ENCODE measurements around the gene PRAMEF5. TPM values are rescaled to one million over a fixed set of nuclear protein-coding genes. Genes with fewer than 3 reads are reported as not detected.
"Not testable (repeated sequence)": the region's sequence is repeated elsewhere in the genome, so short reads cannot be mapped to it uniquely, and the experiment has no call there.

The PRAMEF5 gene
- total and polyA plus RNA-seq, 2 donors (not counting 1 experiment from before 2014, with no cell fraction given) = not detected

GRCh38 chr1:13289030-13289429 lies 35.0 kb downstream of the PRAMEF5 start:
- H3K4me2 ChIP-seq (ENCODE audit: extremely low read depth, insufficient read depth, low read length); H3K27ac ChIP-seq (ENCODE audit: insufficient read depth, low read length); H3K36me3 ChIP-seq (ENCODE audit: control insufficient read depth, insufficient read depth, low read length); H3K27me3 ChIP-seq (ENCODE audit: control insufficient read depth, insufficient read depth, low read length); H3K4me3 ChIP-seq (replicated peaks in 1 of 4; ENCODE audit: control extremely low read depth in 1 of 4, insufficient read depth in 1 of 4, low read depth in 3 of 4, low read length in 4 of 4); H2AFZ ChIP-seq (ENCODE audit: low read length); H3K4me1 ChIP-seq (ENCODE audit: control insufficient read depth, extremely low read depth, insufficient read depth, low read length); DNase-seq (ENCODE audit: low read depth in 2 of 2); H3K9ac ChIP-seq (ENCODE audit: insufficient read depth, low read length); H3K9me3 ChIP-seq (ENCODE audit: control insufficient read depth, insufficient read depth, low read depth, low read length); H3K79me2 ChIP-seq (ENCODE audit: control insufficient read depth, insufficient read depth, low read length); H4K20me1 ChIP-seq (ENCODE audit: control insufficient read depth, extremely low read depth, insufficient read depth, low read length): not testable (repeated sequence)

- H2AFZ ChIP-seq (ENCODE audit: low read length); DNase-seq (ENCODE audit: low read depth in 2 of 2); H3K36me3 ChIP-seq (ENCODE audit: control insufficient read depth, insufficient read depth, low read length); H3K79me2 ChIP-seq (ENCODE audit: control insufficient read depth, insufficient read depth, low read length); H3K4me3 ChIP-seq (replicated peaks in 1 of 4; ENCODE audit: control extremely low read depth in 1 of 4, insufficient read depth in 1 of 4, low read depth in 3 of 4, low read length in 4 of 4); H3K9ac ChIP-seq (ENCODE audit: insufficient read depth, low read length); H3K27me3 ChIP-seq (ENCODE audit: control insufficient read depth, insufficient read depth, low read length); H3K27ac ChIP-seq (ENCODE audit: insufficient read depth, low read length); H3K4me1 ChIP-seq (ENCODE audit: control insufficient read depth, extremely low read depth, insufficient read depth, low read length); H3K4me2 ChIP-seq (ENCODE audit: extremely low read depth, insufficient read depth, low read length); H3K9me3 ChIP-seq (ENCODE audit: control insufficient read depth, insufficient read depth, low read depth, low read length); H4K20me1 ChIP-seq (ENCODE audit: control insufficient read depth, extremely low read depth, insufficient read depth, low read length): not testable (repeated sequence)
Measured at GRCh38 chr1:13297216-13297931, 43.4 kb downstream of the PRAMEF5 start.

GRCh38 chr1:13298699-13299098 lies 44.7 kb downstream of the PRAMEF5 start:
- H3K9me3 ChIP-seq (ENCODE audit: control insufficient read depth, insufficient read depth, low read depth, low read length); H3K4me3 ChIP-seq (replicated peaks in 1 of 4; ENCODE audit: control extremely low read depth in 1 of 4, insufficient read depth in 1 of 4, low read depth in 3 of 4, low read length in 4 of 4); DNase-seq (ENCODE audit: low read depth in 2 of 2); H3K4me1 ChIP-seq (ENCODE audit: control insufficient read depth, extremely low read depth, insufficient read depth, low read length); H3K27me3 ChIP-seq (ENCODE audit: control insufficient read depth, insufficient read depth, low read length); H3K79me2 ChIP-seq (ENCODE audit: control insufficient read depth, insufficient read depth, low read length); H3K27ac ChIP-seq (ENCODE audit: insufficient read depth, low read length); H2AFZ ChIP-seq (ENCODE audit: low read length); H4K20me1 ChIP-seq (ENCODE audit: control insufficient read depth, extremely low read depth, insufficient read depth, low read length); H3K9ac ChIP-seq (ENCODE audit: insufficient read depth, low read length); H3K36me3 ChIP-seq (ENCODE audit: control insufficient read depth, insufficient read depth, low read length); H3K4me2 ChIP-seq (ENCODE audit: extremely low read depth, insufficient read depth, low read length): not testable (repeated sequence)

- not testable (repeated sequence) for H2AFZ ChIP-seq (ENCODE audit: low read length); H3K4me2 ChIP-seq (ENCODE audit: extremely low read depth, insufficient read depth, low read length); DNase-seq (ENCODE audit: low read depth in 2 of 2); H3K27ac ChIP-seq (ENCODE audit: insufficient read depth, low read length); H3K27me3 ChIP-seq (ENCODE audit: control insufficient read depth, insufficient read depth, low read length); H3K9me3 ChIP-seq (ENCODE audit: control insufficient read depth, insufficient read depth, low read depth, low read length); H3K79me2 ChIP-seq (ENCODE audit: control insufficient read depth, insufficient read depth, low read length); H3K4me3 ChIP-seq (replicated peaks in 1 of 4; ENCODE audit: control extremely low read depth in 1 of 4, insufficient read depth in 1 of 4, low read depth in 3 of 4, low read length in 4 of 4); H4K20me1 ChIP-seq (ENCODE audit: control insufficient read depth, extremely low read depth, insufficient read depth, low read length); H3K9ac ChIP-seq (ENCODE audit: insufficient read depth, low read length); H3K36me3 ChIP-seq (ENCODE audit: control insufficient read depth, insufficient read depth, low read length); H3K4me1 ChIP-seq (ENCODE audit: control insufficient read depth, extremely low read depth, insufficient read depth, low read length)
Measured at GRCh38 chr1:13302197-13302596, 48.2 kb downstream of the PRAMEF5 start.

- not testable (repeated sequence) for H3K4me1 ChIP-seq (ENCODE audit: control insufficient read depth, extremely low read depth, insufficient read depth, low read length); H2AFZ ChIP-seq (ENCODE audit: low read length); H4K20me1 ChIP-seq (ENCODE audit: control insufficient read depth, extremely low read depth, insufficient read depth, low read length); H3K9me3 ChIP-seq (ENCODE audit: control insufficient read depth, insufficient read depth, low read depth, low read length); H3K9ac ChIP-seq (ENCODE audit: insufficient read depth, low read length); H3K36me3 ChIP-seq (ENCODE audit: control insufficient read depth, insufficient read depth, low read length); H3K4me2 ChIP-seq (ENCODE audit: extremely low read depth, insufficient read depth, low read length); H3K79me2 ChIP-seq (ENCODE audit: control insufficient read depth, insufficient read depth, low read length); H3K27me3 ChIP-seq (ENCODE audit: control insufficient read depth, insufficient read depth, low read length); H3K4me3 ChIP-seq (replicated peaks in 1 of 4; ENCODE audit: control extremely low read depth in 1 of 4, insufficient read depth in 1 of 4, low read depth in 3 of 4, low read length in 4 of 4); DNase-seq (ENCODE audit: low read depth in 2 of 2); H3K27ac ChIP-seq (ENCODE audit: insufficient read depth, low read length)
Measured at GRCh38 chr1:13303239-13303638, 49.2 kb downstream of the PRAMEF5 start, which contains the start of gene PRAMEF33. PRAMEF33 (plus strand) TSS chr1:13303539; CDS start chr1:13305955, 2,416 bp downstream.

Other genes with a start within 250 kb of the PRAMEF5 start
- not detected in 2 replicates for gene PRAMEF27, start 197.6 kb upstream of the PRAMEF5 start, total RNA-seq
- gene PRAMEF27, start 197.6 kb upstream of the PRAMEF5 start, polyA plus RNA-seq = not detected in 2 replicates
- gene HNRNPCL3, start 193.4 kb upstream of the PRAMEF5 start, total RNA-seq = not detected in 2 replicates
- not detected in 2 replicates for gene HNRNPCL3, start 193.4 kb upstream of the PRAMEF5 start, polyA plus RNA-seq
- gene PRAMEF25, start 183.4 kb upstream of the PRAMEF5 start, total RNA-seq = not detected in 2 replicates
- not detected in 2 replicates for gene PRAMEF25, start 183.4 kb upstream of the PRAMEF5 start, polyA plus RNA-seq
- gene HNRNPCL2, start 137.3 kb upstream of the PRAMEF5 start, total RNA-seq = not detected in 2 replicates
- not detected in 2 replicates for gene HNRNPCL2, start 137.3 kb upstream of the PRAMEF5 start, polyA plus RNA-seq
- not detected in 2 replicates for gene PRAMEF26, start 98.2 kb upstream of the PRAMEF5 start, total RNA-seq
- not detected in 2 replicates for gene PRAMEF26, start 98.2 kb upstream of the PRAMEF5 start, polyA plus RNA-seq
- not detected in 2 replicates for gene HNRNPCL4, start 88.6 kb upstream of the PRAMEF5 start, total RNA-seq
- gene HNRNPCL4, start 88.6 kb upstream of the PRAMEF5 start, polyA plus RNA-seq = not detected in 2 replicates
- gene PRAMEF9, start 82.3 kb upstream of the PRAMEF5 start, total RNA-seq = not detected in 2 replicates
- gene PRAMEF9, start 82.3 kb upstream of the PRAMEF5 start, polyA plus RNA-seq = not detected in 2 replicates
- gene PRAMEF13, start 52.8 kb upstream of the PRAMEF5 start, total RNA-seq = not detected in 2 replicates
- not detected in 2 replicates for gene PRAMEF13, start 52.8 kb upstream of the PRAMEF5 start, polyA plus RNA-seq
- gene PRAMEF18, start 28.0 kb upstream of the PRAMEF5 start, total RNA-seq = not detected in 2 replicates
- gene PRAMEF18, start 28.0 kb upstream of the PRAMEF5 start, polyA plus RNA-seq = not detected in 2 replicates
- not detected in 2 replicates for gene PRAMEF8, start 30.9 kb downstream of the PRAMEF5 start, total RNA-seq
- gene PRAMEF8, start 30.9 kb downstream of the PRAMEF5 start, polyA plus RNA-seq = not detected in 2 replicates
- gene PRAMEF33, start 49.3 kb downstream of the PRAMEF5 start, total RNA-seq = not detected in 2 replicates
- gene PRAMEF33, start 49.3 kb downstream of the PRAMEF5 start, polyA plus RNA-seq = not detected in 2 replicates
- gene PRAMEF15, start 61.4 kb downstream of the PRAMEF5 start, total RNA-seq = not detected in 2 replicates
- not detected in 2 replicates for gene PRAMEF15, start 61.4 kb downstream of the PRAMEF5 start, polyA plus RNA-seq
- not detected in 2 replicates for gene PRAMEF14, start 92.9 kb downstream of the PRAMEF5 start, total RNA-seq
- gene PRAMEF14, start 92.9 kb downstream of the PRAMEF5 start, polyA plus RNA-seq = not detected in 2 replicates
- gene PRAMEF19, start 117.7 kb downstream of the PRAMEF5 start, total RNA-seq = not detected in 2 replicates
- not detected in 2 replicates for gene PRAMEF19, start 117.7 kb downstream of the PRAMEF5 start, polyA plus RNA-seq
- not detected in 2 replicates for gene PRAMEF17, start 135.4 kb downstream of the PRAMEF5 start, total RNA-seq
- not detected in 2 replicates for gene PRAMEF17, start 135.4 kb downstream of the PRAMEF5 start, polyA plus RNA-seq
- not detected in 2 replicates for gene PRAMEF20, start 156.3 kb downstream of the PRAMEF5 start, total RNA-seq
- not detected in 2 replicates for gene PRAMEF20, start 156.3 kb downstream of the PRAMEF5 start, polyA plus RNA-seq